Peyer's patch (tissue), 4 donors: ENCODE measurements around the gene SLC9A3.

Source experiments
- POLR2A ChIP-seq, 2 donors: fragments of 450-650 bp; IDR thresholded peaks; one replicate each; pipeline ENCODE4 v1.5.1; 2017; ENCODE audit warnings: antibody characterized with exemption in 2 of 2, mild to moderate bottlenecking in 2 of 2, moderate library complexity in 2 of 2
- TF ChIP-seq, protein P1 (sequence below), 6 experiments: fragments of 450-650 bp in 4 of 6; fragments of 200-600 bp in 2 of 6; sonication (generic) in 1 of 6; IDR thresholded peaks; one replicate each; pipeline ENCODE4 v1.5.1; 2017 to 2019; ENCODE audit warnings: antibody characterized with exemption in 6 of 6, mild to moderate bottlenecking in 3 of 6, moderate library complexity in 1 of 6

DNA sequence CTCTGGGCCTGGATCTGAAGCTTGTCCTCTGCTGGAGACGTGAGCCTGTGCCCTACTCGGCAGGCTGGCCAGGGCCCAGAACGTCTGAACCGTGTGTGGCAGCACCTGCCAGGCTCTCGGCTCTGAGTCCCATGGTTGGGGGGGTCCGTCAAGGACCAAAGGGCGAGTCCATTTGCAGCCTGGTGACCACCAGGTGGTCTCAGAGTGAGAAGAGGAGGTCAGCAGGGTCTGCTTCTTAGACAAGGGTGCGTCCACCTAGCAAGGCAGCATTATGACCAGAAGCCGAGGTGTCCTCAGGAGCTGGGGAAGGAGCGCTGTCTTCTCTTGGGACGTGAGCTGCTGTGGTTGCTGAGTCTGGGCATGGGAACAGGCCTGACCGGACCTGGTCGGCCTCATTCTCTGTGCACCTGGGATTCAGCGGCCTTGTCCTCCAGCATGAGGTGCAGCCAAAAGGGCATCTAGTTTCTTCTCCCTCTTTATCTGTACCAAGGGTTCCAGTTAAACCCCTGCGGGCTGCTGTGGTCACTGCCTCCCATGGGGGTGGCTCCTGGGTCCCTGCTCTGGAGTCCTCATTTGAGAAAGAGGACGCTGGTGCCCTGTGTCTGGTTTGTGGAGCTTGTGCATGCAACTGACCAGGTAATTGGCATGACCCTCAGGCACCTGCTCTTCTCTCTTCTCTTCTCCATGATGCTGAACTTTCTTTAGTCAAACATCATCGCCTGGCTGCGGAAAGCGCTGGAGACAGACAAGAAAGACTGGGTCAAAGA, 66.9 kb downstream of the SLC9A3 start:
- TF ChIP-seq, protein P1, sequence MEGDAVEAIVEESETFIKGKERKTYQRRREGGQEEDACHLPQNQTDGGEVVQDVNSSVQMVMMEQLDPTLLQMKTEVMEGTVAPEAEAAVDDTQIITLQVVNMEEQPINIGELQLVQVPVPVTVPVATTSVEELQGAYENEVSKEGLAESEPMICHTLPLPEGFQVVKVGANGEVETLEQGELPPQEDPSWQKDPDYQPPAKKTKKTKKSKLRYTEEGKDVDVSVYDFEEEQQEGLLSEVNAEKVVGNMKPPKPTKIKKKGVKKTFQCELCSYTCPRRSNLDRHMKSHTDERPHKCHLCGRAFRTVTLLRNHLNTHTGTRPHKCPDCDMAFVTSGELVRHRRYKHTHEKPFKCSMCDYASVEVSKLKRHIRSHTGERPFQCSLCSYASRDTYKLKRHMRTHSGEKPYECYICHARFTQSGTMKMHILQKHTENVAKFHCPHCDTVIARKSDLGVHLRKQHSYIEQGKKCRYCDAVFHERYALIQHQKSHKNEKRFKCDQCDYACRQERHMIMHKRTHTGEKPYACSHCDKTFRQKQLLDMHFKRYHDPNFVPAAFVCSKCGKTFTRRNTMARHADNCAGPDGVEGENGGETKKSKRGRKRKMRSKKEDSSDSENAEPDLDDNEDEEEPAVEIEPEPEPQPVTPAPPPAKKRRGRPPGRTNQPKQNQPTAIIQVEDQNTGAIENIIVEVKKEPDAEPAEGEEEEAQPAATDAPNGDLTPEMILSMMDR (IDR thresholded peaks at IDR 0.05) = no peak
- no peak for TF ChIP-seq POLR2A (IDR thresholded peaks at IDR 0.05)
